LNCaP clone FGC (cell line): Measurements from ENCODE around the gene ADGRD1.
"Not testable (repeated sequence)": the region's sequence is repeated elsewhere in the genome, so short reads cannot be mapped to it uniquely, and the experiment has no call there.

ENCODE experiments used
- DNase-seq: peaks from one replicate; pipeline ENCODE4 v3.0.0-alpha.2; 2011; ENCODE audit warnings: low read depth
- H3K4me3 ChIP-seq: 2 replicates; pipeline ENCODE4 v1.5.1; 2011; ENCODE audit warnings: mild to moderate bottlenecking, low read depth, low read length, control low read depth
- CTCF ChIP-seq: IDR thresholded peaks from 2 replicates; pipeline ENCODE4 v1.5.1; 2012; ENCODE audit warnings: mild to moderate bottlenecking; ENCODE audit not compliant: control insufficient read depth, insufficient read depth; ENCODE audit errors: extremely low read depth

The ADGRD1 gene

DNA sequence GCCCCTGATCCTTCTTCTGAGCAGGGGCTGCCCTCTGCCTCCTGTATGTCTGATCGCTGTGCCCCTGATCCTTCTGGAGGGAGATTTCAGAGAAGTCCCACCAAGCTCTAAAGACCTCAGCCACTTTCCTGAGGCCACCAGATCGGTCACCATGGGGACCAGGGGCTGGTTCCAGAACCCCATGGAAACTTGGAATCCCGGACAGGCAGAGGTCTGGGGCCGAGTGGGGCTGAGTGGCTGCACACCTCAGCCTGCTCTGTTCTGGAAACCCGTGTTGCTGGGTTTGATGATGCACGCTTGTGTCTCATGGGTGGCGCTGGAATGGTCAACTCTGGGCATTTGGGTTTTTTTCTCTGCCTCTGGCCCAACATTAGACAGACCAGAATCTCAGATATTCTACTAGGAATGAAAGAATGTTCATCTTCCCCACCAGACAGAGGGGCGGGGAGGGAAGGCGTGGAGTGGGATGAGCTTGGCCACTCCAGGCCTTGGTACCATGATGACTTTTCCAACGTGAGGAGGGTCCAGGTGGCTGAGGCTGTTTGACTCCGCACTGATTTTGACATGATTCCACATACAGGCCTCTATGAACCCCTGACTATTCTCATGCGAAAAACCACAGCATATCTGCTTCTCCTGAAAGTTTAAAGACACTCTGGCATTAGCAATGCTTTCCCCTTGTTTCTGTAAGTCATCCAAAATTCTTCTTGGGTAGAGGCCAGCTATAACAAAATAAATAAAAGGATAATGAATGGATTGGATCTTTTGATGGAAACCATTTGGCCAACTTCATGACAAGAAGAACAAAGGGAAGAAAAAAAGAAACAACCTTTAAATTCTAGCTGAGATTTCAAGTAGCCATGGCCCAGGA lies 114.5 kb downstream of the ADGRD1 start:
- H3K4me3 ChIP-seq: no peak overlapping the region
- TF ChIP-seq CTCF: no peak
- DNase-seq: no peak

DNA sequence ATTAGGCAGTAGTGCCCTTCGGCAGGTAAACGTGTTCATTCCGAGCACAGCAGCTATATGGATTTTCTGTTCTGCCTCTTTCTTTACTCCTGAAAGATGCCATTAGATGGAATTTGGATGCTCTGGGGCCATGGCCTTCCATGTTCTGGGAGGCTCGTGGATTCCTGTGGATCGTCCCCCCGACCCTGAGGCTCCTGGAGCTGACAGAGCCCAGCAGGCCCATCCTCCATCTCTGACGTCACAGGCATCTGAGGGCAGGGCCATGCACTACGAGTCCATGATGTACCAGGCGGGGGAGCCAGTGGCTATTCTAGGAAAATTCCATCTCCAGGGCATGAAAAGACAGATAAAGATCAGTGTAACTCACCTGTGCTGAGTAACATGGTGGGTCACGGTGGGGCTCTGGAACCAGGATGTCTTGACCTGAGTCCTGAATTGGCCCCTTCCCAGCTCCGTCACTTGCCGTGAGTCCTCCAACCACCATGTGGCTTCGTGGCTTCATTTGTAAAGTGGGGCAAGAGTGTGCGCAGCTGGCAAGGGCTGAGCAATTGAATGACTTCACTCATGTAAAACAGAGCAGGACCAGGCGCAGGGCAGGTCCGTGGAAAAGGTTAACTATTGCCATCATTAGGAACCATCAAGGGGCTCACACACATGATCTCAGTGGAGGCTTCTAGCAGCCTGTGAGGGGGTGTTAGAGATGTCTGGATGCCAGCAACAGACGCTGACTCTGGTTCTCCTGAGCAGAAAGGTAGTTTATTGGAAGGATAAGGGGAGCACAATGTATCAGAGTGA lies 115.4 kb downstream of the ADGRD1 start:
- not testable (repeated sequence) for DNase-seq, H3K4me3 ChIP-seq
- TF ChIP-seq CTCF: 0 out of 2 replicates have a peak, but pooled peaks have one; percentile 2

GRCh38 chr12:131070136-131070535 lies 116.4 kb downstream of the ADGRD1 start:
- H3K4me3 ChIP-seq, DNase-seq: not testable (repeated sequence)

DNA sequence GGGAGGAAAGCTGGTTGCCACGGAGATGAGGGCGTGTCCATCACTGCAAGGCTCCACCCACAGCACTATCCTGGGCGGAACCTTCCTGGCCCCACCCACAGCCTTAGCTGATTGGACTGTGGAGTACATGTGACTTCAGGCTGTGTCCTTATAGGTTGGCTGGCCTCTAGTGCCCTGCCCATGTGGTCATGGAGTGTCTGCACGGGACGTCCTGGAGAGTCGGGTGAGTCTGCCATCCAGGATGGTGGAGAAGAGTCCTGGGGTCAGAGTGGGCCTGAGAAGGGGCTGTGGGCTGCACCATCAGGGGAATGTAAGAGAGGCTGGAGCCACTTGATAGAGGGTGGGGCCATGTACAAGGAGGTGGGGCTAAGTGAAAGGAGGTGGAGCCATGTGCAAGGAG lies 117.0 kb downstream of the ADGRD1 start:
- not testable (repeated sequence) for DNase-seq, H3K4me3 ChIP-seq

DNA sequence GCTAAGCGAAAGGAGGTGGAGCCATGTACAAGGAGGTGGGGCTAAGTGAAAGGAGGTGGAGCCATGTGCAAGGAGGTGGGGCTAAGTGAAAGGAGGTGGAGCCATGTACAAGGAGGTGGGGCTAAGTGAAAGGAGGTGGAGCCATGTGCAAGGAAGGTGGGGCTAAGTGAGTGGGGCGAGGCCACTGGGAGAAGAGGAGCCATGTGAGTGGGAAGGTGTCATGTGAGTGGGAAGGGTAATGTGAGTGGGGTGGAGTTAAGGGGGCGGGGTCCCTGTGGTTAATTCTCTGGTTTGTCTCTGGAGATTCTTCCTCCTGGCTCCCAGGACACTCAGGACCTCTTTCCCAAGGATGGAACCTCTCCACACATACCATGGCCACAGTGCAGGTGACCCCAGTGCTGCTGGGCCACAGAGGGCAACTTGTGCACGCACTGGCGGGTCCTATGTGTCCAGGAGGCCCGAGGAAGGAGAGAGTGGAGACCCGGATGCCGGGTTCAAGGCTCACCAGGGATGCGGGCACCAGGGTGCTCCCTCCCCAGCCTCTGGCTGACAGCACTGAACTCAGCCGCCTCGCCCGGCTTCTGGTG lies 117.6 kb downstream of the ADGRD1 start:
- DNase-seq, H3K4me3 ChIP-seq: not testable (repeated sequence)

DNA sequence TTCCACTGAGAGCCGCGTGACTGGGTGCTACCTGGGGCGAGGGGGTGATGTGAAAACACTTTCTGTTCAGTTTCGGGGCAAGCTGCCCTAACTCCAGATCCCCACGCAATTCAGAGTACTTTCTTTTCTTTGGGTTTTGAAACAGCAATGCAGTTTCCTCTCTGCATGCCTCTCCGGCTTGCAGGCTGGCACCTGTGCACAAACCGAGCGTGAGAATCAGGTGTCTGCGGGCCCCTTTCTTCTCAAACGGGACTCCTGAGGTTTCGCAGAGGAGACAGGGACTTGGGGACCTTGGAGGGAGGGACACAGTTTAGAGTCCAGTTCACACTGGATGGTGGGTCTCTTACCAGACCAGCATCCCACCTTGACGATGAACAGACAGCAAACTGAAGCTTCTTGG lies 118.2 kb downstream of the ADGRD1 start:
- not testable (repeated sequence) for DNase-seq, H3K4me3 ChIP-seq

DNA sequence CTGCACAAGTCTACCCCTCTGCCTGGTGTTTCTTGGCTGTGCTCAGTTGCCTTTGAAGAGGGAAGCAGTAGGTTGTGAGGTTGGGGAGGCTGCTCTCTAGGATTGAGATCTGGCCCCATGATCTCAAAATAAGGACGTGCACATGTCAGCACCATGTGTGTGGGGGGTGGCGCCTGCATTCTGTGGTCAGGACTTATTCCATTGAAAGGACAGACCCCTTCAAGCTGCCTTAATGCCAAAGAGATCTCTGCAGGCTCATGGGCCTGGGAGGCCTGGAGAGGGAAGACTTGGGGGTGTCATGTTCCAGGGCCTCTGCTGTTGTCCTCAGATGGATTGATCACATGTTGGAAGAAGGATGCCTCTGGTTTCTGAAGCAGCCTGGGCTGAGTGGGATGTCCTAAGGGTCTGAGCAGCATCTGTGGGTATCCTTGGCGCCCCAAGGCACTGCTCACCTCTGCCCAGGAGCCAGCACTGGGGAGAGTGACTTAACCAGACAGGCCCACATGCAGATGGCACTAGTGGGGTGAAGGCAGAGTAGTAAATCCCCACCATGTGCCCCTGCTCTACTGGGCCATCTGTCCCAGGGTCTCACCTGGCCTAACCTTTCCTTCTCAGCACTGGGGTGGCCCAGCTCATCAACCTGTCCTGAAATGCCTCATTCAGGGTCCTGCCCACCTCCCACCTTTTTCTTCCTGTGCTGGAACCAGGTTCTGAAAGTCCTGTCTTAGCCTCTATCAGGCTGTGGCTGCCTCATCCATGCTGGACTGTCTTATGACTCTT lies 118.9 kb downstream of the ADGRD1 start:
- DNase-seq: no peak
- no peak for TF ChIP-seq CTCF
- no peak overlapping the region for H3K4me3 ChIP-seq

GRCh38 chr12:131074221-131075083 lies 120.7 kb downstream of the ADGRD1 start:
- no peak overlapping the region for H3K4me3 ChIP-seq
- no peak for DNase-seq
- no peak for TF ChIP-seq CTCF
